A204.1 (cell line): Measurements from ENCODE around the gene SHISA2.

Experiments
- FAIRE-seq: peaks from 2 replicates; lab custom pipeline; 2012; peaks lifted over from hg19 to GRCh38; lab: Jason Lieb, UNC

The SHISA2 gene

GRCh38 chr13:26017196-26017921, 34.5 kb downstream of the SHISA2 start:
- no peak for FAIRE-seq

DNA sequence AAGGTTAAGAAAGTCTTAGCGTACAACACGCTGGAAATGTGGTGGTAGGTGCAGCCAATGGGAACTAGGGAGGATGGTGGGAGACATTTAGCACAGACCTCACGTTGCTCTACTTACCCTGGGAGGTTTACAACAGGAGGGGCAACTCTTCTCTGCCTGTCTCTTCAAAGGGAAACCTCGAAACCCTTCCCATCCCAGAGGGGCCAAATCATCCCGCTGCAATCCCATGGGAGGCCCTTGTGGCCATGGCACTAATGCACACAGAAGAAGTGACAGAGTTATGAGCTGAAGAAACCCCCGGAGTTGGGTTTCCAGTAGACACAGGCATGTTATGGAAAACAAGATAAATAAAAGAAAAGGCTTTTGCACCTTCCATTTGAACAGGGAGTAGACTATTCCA, 35.6 kb downstream of the SHISA2 start:
- no peak for FAIRE-seq

- FAIRE-seq: no peak
These were observed 36.3 kb downstream of the SHISA2 start for GRCh38 chr13:26015271-26016125.

- no peak for FAIRE-seq
These were observed 38.8 kb downstream of the SHISA2 start for GRCh38 chr13:26012995-26013394.

GRCh38 chr13:26011996-26012821, 39.6 kb downstream of the SHISA2 start:
- no peak for FAIRE-seq

- FAIRE-seq: no peak
These were observed 40.6 kb downstream of the SHISA2 start for GRCh38 chr13:26011208-26011573.

DNA sequence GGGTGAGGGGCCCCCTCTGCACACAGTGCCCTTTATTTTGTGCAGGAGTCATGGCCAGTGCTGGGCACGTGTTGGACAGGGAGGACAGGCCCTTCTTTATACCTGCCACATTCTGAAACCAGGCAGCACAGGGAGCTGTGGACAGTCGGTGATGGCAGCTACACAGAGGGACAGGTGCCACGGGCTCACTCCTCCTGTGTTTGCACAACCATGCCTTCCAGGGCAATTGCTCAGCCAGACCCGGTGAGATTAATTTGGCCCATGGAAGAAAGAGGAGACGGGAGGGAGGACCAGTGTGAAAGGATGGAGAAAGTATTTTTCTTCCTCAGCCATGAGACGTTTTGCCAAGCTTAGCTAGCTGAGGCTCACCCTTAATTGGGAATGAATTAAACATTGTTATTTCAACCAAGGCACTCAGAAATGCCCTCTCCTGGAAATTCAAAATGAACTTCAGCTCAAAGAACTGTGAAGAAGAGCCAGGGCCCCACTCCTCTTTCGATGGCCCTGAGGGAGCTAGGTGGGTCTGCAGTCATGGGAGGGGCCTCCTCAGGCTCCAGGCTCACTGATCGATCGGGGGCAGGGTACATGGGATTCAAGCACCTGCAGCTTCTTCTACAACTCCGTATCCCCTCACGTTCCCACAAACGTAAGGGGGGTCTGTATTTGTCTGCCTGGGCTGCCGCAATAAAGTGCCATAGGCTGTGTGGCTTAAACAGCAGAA, 41.2 kb downstream of the SHISA2 start:
- FAIRE-seq: no peak

- FAIRE-seq: no peak
These were observed 44.3 kb downstream of the SHISA2 start for GRCh38 chr13:26007261-26008125.
